Ovary (tissue), 3 donors: Measurements from ENCODE around the gene PPP1R1B.

ENCODE experiments used
- EP300 ChIP-seq: sonication (generic); formaldehyde crosslinking; IDR thresholded peaks from one replicate; pipeline ENCODE4 v1.6.1; 2017; ENCODE audit warnings: antibody characterized with exemption
- POLR2A ChIP-seq: fragments of 450-650 bp; IDR thresholded peaks from one replicate; pipeline ENCODE4 v1.6.1; 2017; ENCODE audit warnings: antibody characterized with exemption, mild to moderate bottlenecking, moderate library complexity
- TF ChIP-seq, protein P1 (sequence below), 3 donors: fragments of 450-650 bp in 2 of 3; fragments of 200-600 bp in 1 of 3; IDR thresholded peaks; one replicate each; pipeline versions ENCODE4 v1.5.1 to v1.8.0; 2016 to 2022; ENCODE audit warnings: antibody characterized with exemption in 3 of 3, mild to moderate bottlenecking in 1 of 3
- donor health status: DM: no; HTN: no; CAD: no.

GRCh38 chr17:39603304-39604016 is 23.3 kb upstream of the PPP1R1B start:
- TF ChIP-seq POLR2A (no peak), EP300 (no peak)
- TF ChIP-seq, protein P1, sequence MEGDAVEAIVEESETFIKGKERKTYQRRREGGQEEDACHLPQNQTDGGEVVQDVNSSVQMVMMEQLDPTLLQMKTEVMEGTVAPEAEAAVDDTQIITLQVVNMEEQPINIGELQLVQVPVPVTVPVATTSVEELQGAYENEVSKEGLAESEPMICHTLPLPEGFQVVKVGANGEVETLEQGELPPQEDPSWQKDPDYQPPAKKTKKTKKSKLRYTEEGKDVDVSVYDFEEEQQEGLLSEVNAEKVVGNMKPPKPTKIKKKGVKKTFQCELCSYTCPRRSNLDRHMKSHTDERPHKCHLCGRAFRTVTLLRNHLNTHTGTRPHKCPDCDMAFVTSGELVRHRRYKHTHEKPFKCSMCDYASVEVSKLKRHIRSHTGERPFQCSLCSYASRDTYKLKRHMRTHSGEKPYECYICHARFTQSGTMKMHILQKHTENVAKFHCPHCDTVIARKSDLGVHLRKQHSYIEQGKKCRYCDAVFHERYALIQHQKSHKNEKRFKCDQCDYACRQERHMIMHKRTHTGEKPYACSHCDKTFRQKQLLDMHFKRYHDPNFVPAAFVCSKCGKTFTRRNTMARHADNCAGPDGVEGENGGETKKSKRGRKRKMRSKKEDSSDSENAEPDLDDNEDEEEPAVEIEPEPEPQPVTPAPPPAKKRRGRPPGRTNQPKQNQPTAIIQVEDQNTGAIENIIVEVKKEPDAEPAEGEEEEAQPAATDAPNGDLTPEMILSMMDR (IDR thresholded peaks at IDR 0.05), result no peak
